NK-92 (cell line): Measurements from ENCODE around the gene DRAP1.
"Not testable (repeated sequence)": the region's sequence is repeated elsewhere in the genome, so short reads cannot be mapped to it uniquely, and the experiment has no call there.

ENCODE experiments used
- DNase-seq: peaks from one replicate; lab custom pipeline; 2025; ENCODE audit not compliant: unreplicated experiment; lab: John Stamatoyannopoulos, UW

Gene DRAP1

GRCh38 chr11:65931773-65932557 lies 12.7 kb downstream of the DRAP1 start:
- DNase-seq, result no peak

DNA sequence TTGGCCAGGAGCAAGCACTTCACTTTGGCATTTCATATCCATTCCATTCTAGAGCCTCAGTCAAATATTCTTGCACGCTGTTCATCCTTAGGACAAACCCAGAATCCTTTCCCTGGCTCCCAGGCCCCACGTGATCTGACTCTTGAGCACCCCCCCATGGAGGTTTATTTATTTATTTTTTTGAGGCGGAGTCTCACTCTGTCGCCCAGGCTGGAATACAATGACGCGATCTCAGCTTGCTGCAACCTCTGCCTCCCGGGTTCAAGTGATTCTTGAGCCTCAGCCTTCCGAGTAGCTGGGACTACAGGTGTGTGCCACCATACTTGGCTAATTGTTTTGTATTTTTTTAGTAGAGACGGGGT lies 13.3 kb downstream of the DRAP1 start:
- no peak for DNase-seq

DNA sequence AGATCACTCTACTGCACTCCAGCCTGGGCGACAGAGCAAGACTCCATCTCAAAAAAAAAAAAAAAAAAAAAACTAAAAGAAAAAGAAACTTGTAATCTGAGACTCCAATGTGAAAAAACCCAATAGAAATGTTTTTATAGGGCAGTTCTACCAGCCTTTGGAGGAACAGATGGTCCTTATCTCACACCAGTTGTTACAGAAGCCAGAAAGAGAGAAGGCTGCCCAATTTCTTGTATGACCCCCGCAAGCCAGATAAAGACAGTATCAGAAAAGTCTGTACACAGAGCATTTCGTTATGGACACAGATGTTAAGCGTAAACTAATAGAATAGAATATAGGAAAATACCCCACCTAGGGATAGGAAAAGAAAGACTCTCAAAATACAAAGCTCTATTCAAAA lies 14.8 kb downstream of the DRAP1 start:
- DNase-seq, result no peak

DNA sequence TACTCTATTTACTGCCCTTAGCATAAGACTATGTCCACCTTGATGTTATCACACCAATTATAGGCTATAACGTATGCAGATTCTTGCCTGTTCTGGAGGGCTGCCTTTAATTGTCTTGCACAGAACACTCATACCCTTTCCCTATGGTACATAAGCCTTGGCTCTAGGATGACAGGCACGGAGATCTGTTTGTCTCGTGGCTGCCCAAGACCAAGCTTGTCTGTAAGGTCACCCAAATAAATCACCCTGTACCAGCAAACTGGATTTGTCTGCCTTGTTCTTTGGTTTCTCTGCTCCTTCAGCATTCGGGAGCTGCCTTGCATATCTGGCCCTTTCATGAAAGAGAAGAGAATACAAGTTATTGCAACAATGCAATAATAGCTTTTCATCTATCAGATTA lies 18.5 kb downstream of the DRAP1 start:
- no peak for DNase-seq

DNA sequence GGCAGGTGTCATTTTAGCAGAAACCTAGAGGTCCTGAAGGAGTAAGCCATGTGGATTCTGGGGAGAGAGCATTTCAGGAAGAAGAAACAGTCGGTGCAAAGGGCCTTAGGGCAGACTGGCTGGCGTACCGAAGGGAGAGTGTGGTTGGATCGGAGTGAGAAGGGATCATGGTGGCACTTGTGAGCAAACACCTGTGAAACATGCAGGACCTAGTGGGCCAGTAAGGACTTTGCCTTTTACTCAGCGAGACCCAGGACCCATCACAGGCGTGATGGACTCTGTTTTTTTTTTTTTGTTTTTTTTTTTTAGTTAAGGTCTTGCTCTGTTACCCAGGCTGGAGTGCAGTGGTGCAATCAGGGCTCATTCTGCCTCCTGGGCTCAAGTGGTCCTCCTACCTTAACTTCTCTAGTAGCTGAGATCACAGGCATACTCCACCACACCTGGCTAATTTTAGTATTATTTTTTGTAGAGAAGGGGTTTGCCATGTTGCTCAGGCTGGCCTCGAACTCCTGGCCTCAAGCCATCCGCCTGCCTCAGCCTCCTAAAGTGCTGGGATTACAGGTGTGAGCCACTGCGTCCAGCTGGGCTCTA lies 22.6 kb downstream of the DRAP1 start:
- DNase-seq, result no peak

DNA sequence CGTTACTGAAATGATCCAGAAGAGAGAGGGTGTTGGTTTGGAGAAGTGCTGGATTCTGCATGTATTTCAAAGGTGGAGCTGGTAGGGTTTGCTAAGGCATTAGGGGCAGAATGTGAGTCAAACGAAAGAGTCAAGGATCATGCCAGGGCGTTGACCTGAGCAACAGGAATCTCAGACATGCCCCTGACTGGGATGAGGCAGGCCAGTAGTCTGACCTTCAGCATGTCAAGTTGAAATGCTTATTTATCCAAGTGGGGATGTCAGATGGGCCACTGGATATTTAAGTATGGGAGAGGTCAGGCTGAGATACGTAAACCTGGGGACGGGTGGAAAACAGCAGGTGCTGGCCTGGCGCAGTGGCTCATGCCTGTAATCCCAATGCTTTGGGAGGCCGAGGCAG lies 23.3 kb downstream of the DRAP1 start:
- no peak for DNase-seq

DNA sequence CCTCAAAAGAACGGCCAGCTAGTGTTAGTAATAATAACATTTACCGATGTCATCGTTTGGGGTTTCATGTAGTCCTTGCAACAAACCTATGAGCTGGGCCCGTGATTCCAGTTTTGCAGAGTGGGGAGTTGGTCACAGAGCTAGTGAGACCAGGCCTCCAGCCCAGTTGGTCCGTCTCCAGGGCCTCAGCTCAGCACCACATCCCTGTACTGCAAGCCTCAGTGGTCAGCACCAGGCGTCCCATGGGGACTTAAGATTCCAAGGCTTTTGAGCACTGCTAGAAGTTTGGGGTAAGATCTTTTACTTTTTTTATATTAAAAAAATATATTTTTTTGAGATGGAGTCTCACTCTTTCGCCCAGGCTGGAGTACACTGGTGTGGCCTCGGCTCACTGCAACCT lies 25.0 kb downstream of the DRAP1 start:
- DNase-seq, result no peak

DNA sequence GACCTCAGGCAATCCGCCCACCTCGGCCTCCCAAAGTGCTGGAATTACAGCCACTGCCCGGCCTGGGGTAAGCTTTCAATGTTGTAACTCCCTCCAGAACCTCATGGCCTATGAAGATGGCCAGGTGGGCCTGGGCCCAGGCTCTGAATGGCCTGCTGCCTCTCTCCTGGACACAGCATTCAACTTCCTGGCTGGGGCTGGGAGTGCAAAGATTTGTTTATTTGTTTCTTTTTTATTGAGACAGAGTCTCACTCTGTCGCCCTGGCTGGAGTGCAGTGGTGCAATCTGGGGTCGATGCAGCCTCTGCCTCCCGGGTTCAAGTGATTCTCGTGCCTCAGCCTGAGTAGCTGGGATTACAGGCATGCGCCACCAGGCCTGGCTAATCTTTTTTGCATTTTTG lies 25.5 kb downstream of the DRAP1 start:
- DNase-seq, result no peak

- no peak for DNase-seq
Measured at GRCh38 chr11:65945430-65945911, 26.2 kb downstream of the DRAP1 start, which contains the start of gene TSGA10IP. Gene TSGA10IP, plus strand, starts transcription at chr11:65945480. Its CDS starts 196 bp downstream, at chr11:65945676.

- no peak for DNase-seq
Measured at GRCh38 chr11:65945941-65946558, 26.8 kb downstream of the DRAP1 start.

DNA sequence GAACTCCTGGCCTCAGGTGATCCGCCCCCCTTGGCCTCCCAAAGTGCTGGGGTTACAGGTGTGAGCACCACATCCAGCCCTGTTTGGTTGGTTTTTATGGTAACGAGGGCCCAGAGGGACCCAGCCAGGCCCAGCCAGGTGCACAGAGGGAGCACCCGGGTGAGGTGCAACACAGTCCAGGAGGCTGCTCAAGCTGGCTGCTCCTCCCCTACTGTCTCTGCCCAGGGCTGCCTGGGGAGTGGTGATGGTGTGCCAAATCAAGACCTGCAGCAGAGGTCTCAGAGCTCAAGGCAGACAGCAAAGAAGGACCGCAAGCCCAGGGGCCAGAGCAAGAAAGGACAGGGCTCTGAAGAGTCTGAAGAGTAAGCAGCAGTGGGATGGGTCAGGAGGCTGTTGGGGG lies 27.4 kb downstream of the DRAP1 start:
- DNase-seq, result no peak

GRCh38 chr11:65947133-65947532 lies 27.9 kb downstream of the DRAP1 start:
- DNase-seq, result no peak

DNA sequence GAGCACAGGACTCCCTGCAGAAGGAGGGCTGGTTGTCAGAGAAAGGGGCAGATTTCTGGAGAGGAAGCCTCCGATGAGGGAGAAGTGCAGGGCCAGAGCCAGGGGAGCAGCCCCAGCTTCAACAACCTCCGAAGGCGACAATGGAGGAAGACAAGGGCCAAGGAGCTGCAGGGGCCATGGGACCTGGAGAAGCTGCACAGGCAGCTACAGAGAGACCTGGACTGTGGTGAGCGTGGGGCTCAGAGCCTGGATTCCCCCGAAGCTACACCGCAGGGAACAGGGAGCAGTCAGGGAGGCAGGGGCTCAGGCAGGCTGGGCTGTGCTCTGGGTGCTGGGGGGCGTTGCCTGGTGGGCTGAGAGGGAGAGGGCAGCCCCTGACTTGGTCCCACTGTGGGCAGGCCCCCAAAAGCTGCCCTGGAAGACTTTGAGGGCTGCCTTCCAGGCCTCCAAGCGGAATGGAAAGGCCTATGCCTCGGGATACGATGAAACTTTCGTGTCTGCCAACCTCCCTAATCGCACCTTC lies 28.4 kb downstream of the DRAP1 start:
- DNase-seq, result no peak

DNA sequence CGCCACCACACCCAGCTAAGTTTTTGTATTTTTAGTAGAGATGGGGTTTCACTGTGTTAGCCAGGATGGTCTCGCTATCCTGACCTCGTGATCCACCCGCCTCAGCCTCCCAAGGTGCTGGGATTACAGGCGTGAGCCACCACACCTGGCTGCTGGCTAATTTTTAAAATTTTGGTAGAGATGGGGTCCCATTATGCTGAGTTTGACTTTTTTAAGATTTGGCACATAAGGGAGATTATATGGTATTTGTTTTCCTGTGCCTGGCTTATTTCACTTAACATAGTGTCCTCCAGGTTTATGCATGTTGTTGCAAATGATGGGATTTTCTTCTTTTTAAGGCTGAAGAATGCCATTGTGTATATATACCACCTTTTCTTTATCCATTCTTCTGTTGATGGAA lies 31.5 kb downstream of the DRAP1 start:
- not testable (repeated sequence) for DNase-seq

DNA sequence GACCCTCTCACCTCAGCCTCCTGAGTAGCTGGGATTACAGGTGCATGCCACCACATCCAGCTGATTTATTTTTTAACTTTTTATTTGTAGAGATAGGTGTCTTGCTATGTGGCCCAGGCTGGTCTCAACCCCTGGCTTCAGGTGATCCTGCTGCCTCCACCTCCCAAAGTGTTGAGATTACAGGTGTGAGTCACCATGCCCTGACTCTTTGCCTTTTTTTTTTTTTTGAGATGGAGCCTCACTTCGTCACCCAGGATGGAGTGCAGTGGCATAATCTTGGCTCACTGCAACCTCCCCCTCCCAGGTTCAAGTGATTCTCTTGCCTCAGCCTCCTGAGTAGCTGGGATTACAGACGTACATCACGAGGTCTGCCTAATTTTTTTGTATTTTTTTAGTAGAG lies 32.4 kb downstream of the DRAP1 start:
- not testable (repeated sequence) for DNase-seq

DNA sequence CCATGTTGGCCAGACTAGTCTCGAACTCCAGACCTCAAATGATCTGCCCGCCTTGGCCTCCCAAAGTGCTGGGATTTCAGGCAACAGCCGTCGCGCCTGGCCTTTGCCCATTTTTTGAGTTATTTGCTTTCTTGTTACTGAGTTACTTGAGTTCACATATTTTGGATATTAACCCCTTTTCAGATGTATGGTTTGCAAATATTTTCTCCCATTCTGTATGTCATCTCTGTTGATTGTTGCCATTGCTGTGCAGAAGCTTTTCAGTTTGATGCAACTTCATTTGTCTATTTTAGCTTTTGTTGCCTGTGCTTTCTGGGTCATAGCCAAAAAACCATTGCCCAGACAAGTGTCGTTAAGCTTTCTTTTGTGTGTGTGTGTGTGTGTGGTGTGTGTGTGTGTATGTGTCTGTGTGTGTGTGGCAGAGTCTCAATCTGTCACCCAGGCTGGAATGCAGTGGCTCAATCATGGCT lies 32.9 kb downstream of the DRAP1 start:
- DNase-seq, result no peak

GRCh38 chr11:65953471-65953870 lies 34.2 kb downstream of the DRAP1 start:
- no peak for DNase-seq

GRCh38 chr11:65954771-65955170 lies 35.5 kb downstream of the DRAP1 start:
- no peak for DNase-seq

DNA sequence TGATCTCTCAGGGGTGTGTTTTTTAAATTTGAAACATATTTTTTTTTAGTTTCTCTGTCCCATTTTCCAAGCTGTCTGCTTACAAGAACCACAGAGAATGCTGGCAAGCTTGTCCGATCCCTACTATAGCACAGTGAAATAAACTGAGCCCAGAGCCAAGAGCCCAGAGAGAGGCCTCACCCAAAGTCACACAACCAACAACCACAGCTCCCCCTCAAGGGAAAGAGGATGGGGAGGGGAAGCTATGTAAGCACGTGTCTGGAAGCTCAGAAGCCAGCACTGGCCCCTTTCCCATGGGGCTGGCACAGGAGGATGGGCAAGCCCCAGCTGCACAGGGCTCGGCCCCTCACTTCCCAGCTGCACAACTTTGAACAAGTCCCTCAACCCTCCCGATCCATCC lies 39.1 kb downstream of the DRAP1 start:
- DNase-seq, result no peak

DNA sequence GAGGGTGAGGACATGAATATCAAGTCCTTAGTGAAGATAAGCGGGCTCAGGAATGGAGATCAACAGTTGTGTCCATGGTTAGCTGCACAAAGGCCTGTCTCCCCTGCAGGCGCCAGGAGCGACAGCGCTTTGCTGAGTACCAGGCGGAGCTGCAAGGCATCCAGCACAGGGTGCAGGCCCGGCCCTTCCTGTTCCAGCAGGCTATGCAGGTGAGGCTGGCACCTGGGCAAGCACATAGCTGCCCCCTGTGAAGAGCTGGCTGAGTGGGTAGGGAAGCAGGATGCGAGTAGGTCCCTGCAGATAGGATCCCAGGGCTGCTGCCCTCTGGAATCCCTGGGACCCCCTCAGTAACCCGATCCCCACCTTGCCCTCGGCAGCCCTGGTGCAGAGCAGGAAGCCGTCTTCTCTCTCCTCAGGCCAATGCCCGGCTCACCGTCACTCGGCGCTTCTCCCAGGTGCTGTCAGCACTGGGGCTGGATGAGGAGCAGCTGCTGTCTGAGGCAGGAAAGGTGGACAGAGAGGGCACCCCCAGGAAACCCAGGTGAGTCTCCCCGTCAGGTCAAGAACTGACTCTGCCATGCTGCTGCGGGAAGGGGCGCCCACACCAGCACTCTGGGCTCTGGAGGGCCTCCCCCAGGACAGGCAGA lies 39.7 kb downstream of the DRAP1 start:
- DNase-seq, result no peak

GRCh38 chr11:65960824-65961266 lies 41.6 kb downstream of the DRAP1 start:
- no peak for DNase-seq
